ENCODE results near the gene FRAT2.
A peak's percentile ranks its signal among the peaks of the same experiment; 100 is the strongest.

DNA sequence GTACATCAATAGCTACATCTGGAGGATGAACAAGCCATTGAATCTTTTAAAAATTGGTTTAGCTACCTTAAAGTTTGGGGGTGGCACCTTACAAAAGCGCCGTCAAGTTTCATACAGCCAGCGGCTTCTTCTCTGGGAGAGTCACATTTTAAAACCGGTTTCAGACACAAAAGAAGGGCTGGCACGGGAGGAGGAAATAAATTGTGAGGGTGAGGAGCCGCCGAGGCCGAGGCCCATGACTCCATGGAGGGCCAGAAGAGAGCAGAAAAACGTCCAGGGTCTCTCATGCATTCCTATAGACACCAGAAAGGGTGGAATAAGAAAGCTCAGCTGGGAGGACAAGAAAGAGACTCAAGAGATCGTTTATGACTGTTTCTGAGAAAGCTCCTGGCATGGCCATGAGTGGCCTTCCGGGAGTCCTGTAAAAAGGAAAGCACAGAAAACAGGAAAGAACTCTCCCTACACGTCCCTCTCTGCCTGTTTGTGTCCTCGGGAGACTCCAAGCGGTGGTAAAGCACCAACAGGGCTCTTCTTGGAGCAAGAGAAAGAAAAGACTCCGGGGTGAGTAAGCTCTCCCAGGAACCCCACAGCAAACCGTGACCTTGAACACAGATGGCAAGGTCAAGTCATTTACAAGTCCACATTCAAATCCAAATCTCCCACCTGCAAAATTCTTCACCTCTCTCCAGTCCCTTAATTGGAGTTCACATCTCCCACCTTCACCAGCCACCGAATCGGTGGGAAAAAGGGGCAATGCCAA, 1.8 kb downstream of the FRAT2 start:
- no peak for TF ChIP-seq POLR2A (IDR thresholded peaks at IDR 0.05)
- TF ChIP-seq, protein P1, sequence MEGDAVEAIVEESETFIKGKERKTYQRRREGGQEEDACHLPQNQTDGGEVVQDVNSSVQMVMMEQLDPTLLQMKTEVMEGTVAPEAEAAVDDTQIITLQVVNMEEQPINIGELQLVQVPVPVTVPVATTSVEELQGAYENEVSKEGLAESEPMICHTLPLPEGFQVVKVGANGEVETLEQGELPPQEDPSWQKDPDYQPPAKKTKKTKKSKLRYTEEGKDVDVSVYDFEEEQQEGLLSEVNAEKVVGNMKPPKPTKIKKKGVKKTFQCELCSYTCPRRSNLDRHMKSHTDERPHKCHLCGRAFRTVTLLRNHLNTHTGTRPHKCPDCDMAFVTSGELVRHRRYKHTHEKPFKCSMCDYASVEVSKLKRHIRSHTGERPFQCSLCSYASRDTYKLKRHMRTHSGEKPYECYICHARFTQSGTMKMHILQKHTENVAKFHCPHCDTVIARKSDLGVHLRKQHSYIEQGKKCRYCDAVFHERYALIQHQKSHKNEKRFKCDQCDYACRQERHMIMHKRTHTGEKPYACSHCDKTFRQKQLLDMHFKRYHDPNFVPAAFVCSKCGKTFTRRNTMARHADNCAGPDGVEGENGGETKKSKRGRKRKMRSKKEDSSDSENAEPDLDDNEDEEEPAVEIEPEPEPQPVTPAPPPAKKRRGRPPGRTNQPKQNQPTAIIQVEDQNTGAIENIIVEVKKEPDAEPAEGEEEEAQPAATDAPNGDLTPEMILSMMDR (IDR thresholded peaks at IDR 0.05), result peak in 2 of 6 experiments; percentile 24 to 33
